Glutamatergic neuron (in vitro differentiated cells): ENCODE results near the gene SGSM2. TPM values are rescaled to one million over a fixed set of nuclear protein-coding genes. Genes with fewer than 3 reads are reported as not detected.

Source experiments
- DNase-seq: peaks from one replicate; pipeline ENCODE4 v3.0.0; 2022
- H3K27ac Mint-ChIP-seq: one replicate; pipeline ENCODE4 v1.8.0; 2020; ENCODE audit warnings: mild to moderate bottlenecking, mixed read lengths, inconsistent platforms; ENCODE audit not compliant: unreplicated experiment
- H3K27me3 Mint-ChIP-seq: one replicate; pipeline ENCODE4 v1.8.0; 2020; ENCODE audit warnings: mild to moderate bottlenecking, moderate library complexity, mixed read lengths, inconsistent platforms; ENCODE audit not compliant: unreplicated experiment
- H3K36me3 Mint-ChIP-seq: one replicate; pipeline ENCODE4 v1.8.0; 2020; ENCODE audit warnings: mild to moderate bottlenecking, mixed read lengths, inconsistent platforms; ENCODE audit not compliant: unreplicated experiment
- H3K4me1 Mint-ChIP-seq: one replicate; pipeline ENCODE4 v1.8.0; 2020; ENCODE audit warnings: mild to moderate bottlenecking, low read depth, mixed read lengths, inconsistent platforms; ENCODE audit not compliant: unreplicated experiment
- H3K4me3 Mint-ChIP-seq: one replicate; pipeline ENCODE4 v1.8.0; 2020; ENCODE audit warnings: mild to moderate bottlenecking, mixed read lengths, inconsistent platforms; ENCODE audit not compliant: unreplicated experiment
- H3K9me3 Mint-ChIP-seq: one replicate; pipeline ENCODE4 v1.8.0; 2020; ENCODE audit warnings: mild to moderate bottlenecking, moderate library complexity, mixed read lengths, inconsistent platforms; ENCODE audit not compliant: unreplicated experiment
- CTCF ChIP-seq: fragments of 200-600 bp; sonication (generic); IDR thresholded peaks from one replicate; pipeline ENCODE4 v1.5.0; 2021; ENCODE audit not compliant: partially characterized antibody, unreplicated experiment
- total RNA-seq: library from RNA; stranded (reverse); fragmentation: NEBNext Ultra II Directional; extraction: Animal tissue kit (Norgen Biotek cat#: 25700); gene quantifications from one replicate; pipeline ENCODE4 v1.2.1, GENCODE V29; 2021; ENCODE audit not compliant: unreplicated experiment

Gene SGSM2
- total RNA-seq, 1 donor from 2014 or later, result 111 TPM

- Mint-ChIP-seq H3K4me3 (no peak overlapping the region), H3K9me3 (peaks cover 5% of the 10 kb centered on the region), H3K27ac (no peak overlapping the region), H3K36me3 (peaks cover 9% of the 10 kb centered on the region), H3K4me1 (peaks cover 1% of the 10 kb centered on the region), H3K27me3 (peaks cover 5% of the 10 kb centered on the region)
- no peak for TF ChIP-seq CTCF
- no peak for DNase-seq
These were observed 38.2 kb upstream of the SGSM2 start for GRCh38 chr17:2299136-2299535.

GRCh38 chr17:2299756-2300155, 37.5 kb upstream of the SGSM2 start:
- Mint-ChIP-seq H3K4me1 (peaks cover 1% of the 10 kb centered on the region), H3K27ac (no peak overlapping the region), H3K36me3 (peaks cover 9% of the 10 kb centered on the region), H3K4me3 (no peak overlapping the region), H3K27me3 (peaks cover 3% of the 10 kb centered on the region), H3K9me3 (peaks cover 7% of the 10 kb centered on the region)
- no peak for TF ChIP-seq CTCF
- DNase-seq, result no peak

GRCh38 chr17:2302778-2303203, 34.5 kb upstream of the SGSM2 start:
- peak overlapping the region; percentile 76 for H3K27ac Mint-ChIP-seq
- no peaks in the 10 kb centered on the region for H3K4me1 Mint-ChIP-seq
- peaks cover 9% of the 10 kb centered on the region for H3K36me3 Mint-ChIP-seq
- H3K9me3 Mint-ChIP-seq, result peaks cover 7% of the 10 kb centered on the region
- no peak for TF ChIP-seq CTCF
- H3K4me3 Mint-ChIP-seq, result peak overlapping the region; percentile 91
- peaks cover 5% of the 10 kb centered on the region for H3K27me3 Mint-ChIP-seq
- no peak for DNase-seq

GRCh38 chr17:2303204-2304188, 33.8 kb upstream of the SGSM2 start, which contains the start of the genes SMG6 and SRR:
Gene SMG6 (minus strand): TSS chr17:2303785. CDS start chr17:2303720, 65 bp downstream.
Gene SRR (plus strand): TSS chr17:2303950. CDS start chr17:2315561, 11,611 bp downstream.
- Mint-ChIP-seq H3K4me1 (no peaks in the 10 kb centered on the region), H3K4me3 (peak within 1 kb of the TSS; percentile 91), H3K9me3 (peaks cover 7% of the 10 kb centered on the region), H3K36me3 (peaks cover 9% of the 10 kb centered on the region), H3K27ac (peak within 1 kb of the TSS; percentile 76), H3K27me3 (peaks cover 5% of the 10 kb centered on the region)
- no peak for TF ChIP-seq CTCF
- peak; percentile 94 for DNase-seq

GRCh38 chr17:2304931-2305330, 32.4 kb upstream of the SGSM2 start:
- Mint-ChIP-seq H3K36me3 (peaks cover 4% of the 10 kb centered on the region), H3K4me1 (peaks cover 2% of the 10 kb centered on the region), H3K27ac (no peak overlapping the region), H3K27me3 (peaks cover 3% of the 10 kb centered on the region), H3K9me3 (peaks cover 7% of the 10 kb centered on the region), H3K4me3 (peak overlapping the region; percentile 31)
- no peak for DNase-seq
- TF ChIP-seq CTCF, result no peak
